Osteocyte (in vitro differentiated cells): ENCODE data around the gene CSGALNACT2. TPM values are rescaled to one million over a fixed set of nuclear protein-coding genes. Genes with fewer than 3 reads are reported as not detected.

Source experiments
- DNase-seq: peaks from one replicate; pipeline ENCODE4 v3.0.0; 2021; ENCODE audit warnings: mixed read lengths; ENCODE audit not compliant: unreplicated experiment; ENCODE audit errors: extremely low spot score
- H3K27ac Mint-ChIP-seq: one replicate; pipeline ENCODE4 v1.8.0; 2021; ENCODE audit warnings: mild to moderate bottlenecking, mixed read lengths; ENCODE audit not compliant: unreplicated experiment
- H3K27me3 Mint-ChIP-seq: one replicate; pipeline ENCODE4 v1.8.0; 2021; ENCODE audit warnings: mixed read lengths; ENCODE audit not compliant: unreplicated experiment
- H3K36me3 Mint-ChIP-seq: one replicate; pipeline ENCODE4 v1.8.0; 2021; ENCODE audit warnings: mixed read lengths; ENCODE audit not compliant: unreplicated experiment
- H3K4me1 Mint-ChIP-seq: one replicate; pipeline ENCODE4 v1.8.0; 2021; ENCODE audit warnings: mixed read lengths; ENCODE audit not compliant: unreplicated experiment
- H3K4me3 Mint-ChIP-seq: one replicate; pipeline ENCODE4 v1.8.0; 2021; ENCODE audit warnings: mild to moderate bottlenecking, moderate library complexity, mixed read lengths; ENCODE audit not compliant: unreplicated experiment
- H3K9me3 Mint-ChIP-seq: one replicate; pipeline ENCODE4 v1.8.0; 2021; ENCODE audit warnings: mixed read lengths; ENCODE audit not compliant: unreplicated experiment
- total RNA-seq: library from RNA; stranded (reverse); gene quantifications from 2 replicates; pipeline ENCODE4 v1.2.1, GENCODE V29; 2021
- TF ChIP-seq, protein P1 (sequence below): fragments of 200-600 bp; sonication (generic); IDR thresholded peaks from 2 replicates; pipeline ENCODE4 v1.5.0; 2021; ENCODE audit warnings: antibody characterized with exemption, mild to moderate bottlenecking, moderate library complexity

The CSGALNACT2 gene
- total RNA-seq, 1 donor from 2014 or later, result 36.6 TPM

DNA sequence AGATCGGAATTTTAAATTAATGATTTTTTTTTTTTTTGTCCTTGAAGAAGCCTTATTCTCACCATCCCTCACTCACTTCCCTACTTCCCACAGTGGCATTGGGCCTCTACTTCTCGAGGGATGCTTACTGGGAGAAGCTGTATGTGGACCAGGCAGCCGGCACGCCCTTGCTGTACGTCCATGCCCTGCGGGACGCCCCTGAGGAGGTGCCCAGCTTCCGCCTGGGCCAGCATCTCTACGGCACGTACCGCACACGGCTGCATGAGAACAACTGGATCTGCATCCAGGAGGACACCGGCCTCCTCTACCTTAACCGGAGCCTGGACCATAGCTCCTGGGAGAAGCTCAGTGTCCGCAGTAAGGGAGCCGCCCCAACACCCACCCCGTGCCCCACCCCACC is 37.9 kb upstream of the CSGALNACT2 start:
- Mint-ChIP-seq H3K27ac (no peak overlapping the region), H3K4me1 (peaks cover 3% of the 10 kb centered on the region), H3K36me3 (no peaks in the 10 kb centered on the region), H3K9me3 (no peaks in the 10 kb centered on the region), H3K4me3 (no peak overlapping the region), H3K27me3 (peaks cover 26% of the 10 kb centered on the region)
- DNase-seq, result no peak
- TF ChIP-seq, protein P1, sequence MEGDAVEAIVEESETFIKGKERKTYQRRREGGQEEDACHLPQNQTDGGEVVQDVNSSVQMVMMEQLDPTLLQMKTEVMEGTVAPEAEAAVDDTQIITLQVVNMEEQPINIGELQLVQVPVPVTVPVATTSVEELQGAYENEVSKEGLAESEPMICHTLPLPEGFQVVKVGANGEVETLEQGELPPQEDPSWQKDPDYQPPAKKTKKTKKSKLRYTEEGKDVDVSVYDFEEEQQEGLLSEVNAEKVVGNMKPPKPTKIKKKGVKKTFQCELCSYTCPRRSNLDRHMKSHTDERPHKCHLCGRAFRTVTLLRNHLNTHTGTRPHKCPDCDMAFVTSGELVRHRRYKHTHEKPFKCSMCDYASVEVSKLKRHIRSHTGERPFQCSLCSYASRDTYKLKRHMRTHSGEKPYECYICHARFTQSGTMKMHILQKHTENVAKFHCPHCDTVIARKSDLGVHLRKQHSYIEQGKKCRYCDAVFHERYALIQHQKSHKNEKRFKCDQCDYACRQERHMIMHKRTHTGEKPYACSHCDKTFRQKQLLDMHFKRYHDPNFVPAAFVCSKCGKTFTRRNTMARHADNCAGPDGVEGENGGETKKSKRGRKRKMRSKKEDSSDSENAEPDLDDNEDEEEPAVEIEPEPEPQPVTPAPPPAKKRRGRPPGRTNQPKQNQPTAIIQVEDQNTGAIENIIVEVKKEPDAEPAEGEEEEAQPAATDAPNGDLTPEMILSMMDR, result no peak

DNA sequence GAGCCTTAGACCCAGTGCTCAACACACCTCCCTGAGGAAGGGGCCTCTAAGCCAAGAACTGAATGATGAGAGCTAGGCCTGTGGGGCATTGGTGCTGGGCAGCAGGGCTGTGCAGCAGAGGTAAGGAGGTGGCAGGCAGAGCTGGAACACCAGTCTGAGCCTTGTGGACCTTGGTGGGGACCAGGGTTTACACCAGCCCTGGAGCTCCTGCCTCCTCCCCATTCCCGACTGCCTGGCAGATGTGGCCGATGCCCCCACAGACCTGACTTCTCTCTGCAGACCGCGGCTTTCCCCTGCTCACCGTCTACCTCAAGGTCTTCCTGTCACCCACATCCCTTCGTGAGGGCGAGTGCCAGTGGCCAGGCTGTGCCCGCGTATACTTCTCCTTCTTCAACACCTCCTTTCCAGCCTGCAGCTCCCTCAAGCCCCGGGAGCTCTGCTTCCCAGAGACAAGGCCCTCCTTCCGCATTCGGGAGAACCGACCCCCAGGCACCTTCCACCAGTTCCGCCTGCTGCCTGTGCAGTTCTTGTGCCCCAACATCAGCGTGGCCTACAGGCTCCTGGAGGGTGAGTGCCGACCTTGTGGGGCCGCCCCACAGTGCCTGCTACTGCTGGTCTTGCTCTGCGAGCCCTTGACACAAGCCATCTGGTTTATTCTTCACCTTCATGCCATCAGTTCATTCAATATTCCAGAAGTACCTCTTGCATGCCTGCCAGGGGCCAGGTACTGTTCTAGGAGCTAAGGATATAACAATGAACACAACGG is 36.0 kb upstream of the CSGALNACT2 start:
- TF ChIP-seq, protein P1, result no peak
- no peak overlapping the region for H3K27ac Mint-ChIP-seq
- H3K36me3 Mint-ChIP-seq, result no peaks in the 10 kb centered on the region
- DNase-seq, result no peak
- peaks cover 5% of the 10 kb centered on the region for H3K4me1 Mint-ChIP-seq
- peaks cover 22% of the 10 kb centered on the region for H3K27me3 Mint-ChIP-seq
- H3K4me3 Mint-ChIP-seq, result no peak overlapping the region
- no peaks in the 10 kb centered on the region for H3K9me3 Mint-ChIP-seq

DNA sequence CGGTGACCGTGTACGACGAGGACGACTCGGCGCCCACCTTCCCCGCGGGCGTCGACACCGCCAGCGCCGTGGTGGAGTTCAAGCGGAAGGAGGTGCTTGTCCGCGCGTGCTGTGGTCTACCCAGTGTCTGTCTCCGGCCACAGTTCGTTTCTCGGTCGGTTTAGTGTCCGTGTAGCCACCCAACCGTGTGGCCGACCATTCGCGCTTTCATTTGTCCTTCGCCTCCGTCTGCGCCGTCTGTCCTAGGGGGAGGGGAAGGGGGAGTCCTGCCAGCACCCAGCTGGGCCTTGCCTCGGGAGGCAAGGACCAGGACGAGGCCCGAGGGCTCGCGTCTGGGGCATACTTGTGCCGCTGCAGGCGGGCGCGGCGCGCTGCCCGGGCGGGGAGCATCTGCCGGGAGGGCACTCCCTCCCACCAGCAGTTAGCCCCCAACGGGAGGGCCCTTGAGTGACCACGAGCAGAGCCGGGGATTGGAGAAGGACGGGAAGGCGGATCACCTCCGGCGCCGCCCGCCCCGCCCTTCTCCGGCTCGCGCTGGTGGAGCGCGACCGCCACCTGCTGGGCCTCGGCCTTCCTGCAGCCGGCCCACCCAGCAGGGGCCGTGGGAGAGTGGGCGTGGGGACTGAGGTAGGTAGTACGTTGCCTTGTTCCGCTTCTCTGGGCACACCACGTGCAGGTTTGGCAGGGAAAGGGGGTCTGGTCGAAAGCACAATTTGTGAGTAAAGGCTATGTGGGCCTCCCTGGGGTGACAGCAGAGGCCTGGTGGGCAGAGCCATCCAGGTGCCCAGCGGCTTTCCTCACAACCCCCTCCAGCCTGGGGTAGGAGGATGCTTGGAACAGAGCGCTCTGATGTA is 32.9 kb upstream of the CSGALNACT2 start:
- Mint-ChIP-seq H3K27me3 (peaks cover 13% of the 10 kb centered on the region), H3K4me3 (peak overlapping the region; percentile 73), H3K4me1 (peaks cover 7% of the 10 kb centered on the region), H3K9me3 (no peaks in the 10 kb centered on the region), H3K27ac (no peak overlapping the region), H3K36me3 (no peaks in the 10 kb centered on the region)
- peak; percentile 94 for DNase-seq
- TF ChIP-seq, protein P1, result peak; percentile 100

DNA sequence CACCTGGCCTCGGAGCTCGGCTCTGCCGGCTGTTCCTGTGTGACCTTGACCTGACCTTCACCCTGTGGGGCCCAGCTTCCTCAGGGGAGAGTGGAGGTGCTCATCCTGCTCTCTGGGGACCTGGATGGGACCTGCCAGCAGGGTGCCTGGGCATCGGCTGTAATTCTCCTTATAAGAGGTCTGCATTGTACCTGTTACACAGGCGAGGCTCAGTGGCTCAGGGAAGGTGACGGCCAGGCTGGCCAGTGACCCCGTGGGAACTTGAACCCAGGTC is 32.4 kb upstream of the CSGALNACT2 start:
- no peak overlapping the region for H3K27ac Mint-ChIP-seq
- H3K4me3 Mint-ChIP-seq, result no peak overlapping the region
- H3K9me3 Mint-ChIP-seq, result no peaks in the 10 kb centered on the region
- peaks cover 10% of the 10 kb centered on the region for H3K4me1 Mint-ChIP-seq
- H3K36me3 Mint-ChIP-seq, result no peaks in the 10 kb centered on the region
- peaks cover 12% of the 10 kb centered on the region for H3K27me3 Mint-ChIP-seq
- TF ChIP-seq, protein P1, result no peak
- no peak for DNase-seq
